Ureter (tissue), 1 donor: ENCODE data around the gene AKAP8. TPM values are rescaled to one million over a fixed set of nuclear protein-coding genes. Genes with fewer than 3 reads are reported as not detected.
"Not testable (repeated sequence)": the region's sequence is repeated elsewhere in the genome, so short reads cannot be mapped to it uniquely, and the experiment has no call there.

Experiments used
- DNase-seq: peaks from one replicate; pipeline ENCODE4 v3.0.0-alpha.2; 2020; ENCODE audit warnings: low spot score
- total RNA-seq: library from RNA; stranded (reverse); gene quantifications from one replicate; pipeline ENCODE4 v1.2.4, GENCODE V29; 2023
- donor health status: DM: yes; HTN: yes; CAD: no.

AKAP8 gene
- total RNA-seq, 1 donor from 2014 or later = 69.7 TPM

DNA sequence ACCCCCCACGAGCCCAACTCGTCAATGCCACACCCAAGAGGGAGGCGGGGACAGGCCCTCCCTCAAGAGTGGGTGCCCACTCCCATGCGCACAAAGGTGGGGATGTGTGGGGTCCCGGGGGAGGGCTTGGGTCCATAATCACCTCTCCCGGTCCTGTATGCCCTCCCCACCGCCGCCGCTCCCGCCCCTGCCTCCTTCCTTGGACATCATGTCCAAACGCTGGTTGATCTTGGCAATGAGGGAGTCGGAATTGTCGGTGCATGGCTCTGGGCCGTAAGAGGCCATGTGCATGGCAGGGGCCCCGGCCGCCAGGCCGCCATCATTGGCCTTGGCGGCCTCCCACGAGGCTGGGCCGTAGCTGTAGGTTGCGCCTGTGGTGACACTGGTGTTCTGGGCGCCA is 5.9 kb downstream of the AKAP8 start:
- no peak for DNase-seq

DNA sequence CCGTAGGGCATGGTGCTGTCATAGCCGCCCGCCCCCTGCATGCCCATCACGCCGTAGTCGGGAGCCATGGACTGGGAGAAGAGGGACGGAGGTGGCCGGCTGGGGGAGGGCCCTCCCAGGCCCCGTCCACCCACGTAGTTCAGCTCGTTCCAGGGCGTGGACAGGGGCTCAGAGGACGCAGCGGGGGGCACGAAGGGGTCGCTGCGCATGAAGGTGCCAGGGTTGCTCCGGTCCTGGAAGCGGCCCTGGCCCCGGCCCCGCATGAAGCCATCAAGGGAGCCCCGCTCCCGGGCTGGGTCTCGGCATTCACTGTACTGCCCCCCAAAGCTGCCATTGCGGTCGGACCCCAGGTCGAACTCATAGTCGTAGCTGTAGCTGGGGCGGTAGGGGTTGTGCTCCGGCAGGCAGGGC is 6.7 kb downstream of the AKAP8 start:
- no peak for DNase-seq

DNA sequence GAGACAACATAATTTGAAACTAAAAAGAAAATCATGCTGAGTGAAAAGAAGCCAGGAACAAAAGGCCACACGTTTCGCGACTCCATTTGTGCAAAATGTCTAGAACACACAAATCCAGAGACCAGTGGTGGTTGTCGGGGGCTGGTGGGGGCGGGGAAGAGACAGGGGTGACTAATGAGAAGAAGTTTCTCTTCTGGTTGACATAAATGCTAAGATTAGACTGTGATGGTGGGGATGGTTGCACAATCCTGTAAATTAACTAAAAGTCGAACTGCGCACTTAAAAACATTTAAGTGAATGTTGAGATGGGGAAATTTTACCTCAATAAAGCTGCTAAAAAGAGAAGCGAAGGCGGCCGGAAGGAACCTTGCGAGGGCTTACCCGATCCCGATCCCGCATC is 7.1 kb downstream of the AKAP8 start:
- DNase-seq = no peak

DNA sequence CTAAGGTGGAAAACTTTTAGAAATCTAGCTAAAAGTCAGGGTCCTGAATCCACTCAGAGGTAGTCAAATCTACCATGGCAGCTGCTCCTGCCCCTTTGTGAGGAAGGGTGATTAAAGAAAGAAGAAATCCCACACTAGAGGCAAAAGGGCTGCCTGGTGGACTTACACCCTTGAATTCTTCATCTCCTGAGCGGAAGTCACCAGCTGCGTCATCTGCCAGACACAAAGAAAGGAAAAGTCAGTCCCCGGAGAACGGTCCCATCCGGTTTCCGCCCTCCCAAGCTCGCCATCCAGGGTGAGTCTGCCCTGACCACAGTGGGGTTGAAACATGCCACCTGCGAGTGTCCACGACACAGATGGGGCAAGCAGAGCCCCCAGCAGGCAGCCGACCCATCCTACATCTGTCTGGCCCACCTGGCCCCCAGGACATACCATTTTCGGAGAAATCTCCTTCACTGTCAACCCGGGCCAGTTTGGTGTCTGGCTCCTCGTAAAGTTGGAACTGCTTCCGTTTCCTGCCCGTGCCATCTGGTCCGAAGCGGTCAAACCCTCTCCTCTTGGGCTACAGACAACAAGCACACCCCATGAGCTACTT is 7.7 kb downstream of the AKAP8 start:
- DNase-seq = no peak

DNA sequence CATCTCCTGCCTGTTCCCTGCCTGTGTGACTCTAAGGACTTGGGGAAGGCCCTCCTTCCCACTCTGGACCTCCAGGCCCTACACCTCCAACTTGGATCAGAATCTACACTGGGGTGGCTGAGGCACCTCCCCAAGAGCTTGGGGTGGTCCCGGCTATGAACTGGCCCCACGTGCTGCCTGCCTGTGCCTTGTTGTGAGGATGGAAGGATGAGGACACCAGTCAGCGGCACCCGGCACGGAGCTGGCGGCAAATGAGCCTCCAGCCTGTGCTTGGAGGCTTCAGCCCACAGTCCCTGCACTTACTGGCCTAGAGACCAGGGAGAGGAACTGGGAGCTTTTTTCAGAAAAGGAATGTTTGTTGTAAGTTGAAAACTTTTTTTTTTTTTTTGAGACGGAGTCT is 8.5 kb downstream of the AKAP8 start:
- no peak for DNase-seq

DNA sequence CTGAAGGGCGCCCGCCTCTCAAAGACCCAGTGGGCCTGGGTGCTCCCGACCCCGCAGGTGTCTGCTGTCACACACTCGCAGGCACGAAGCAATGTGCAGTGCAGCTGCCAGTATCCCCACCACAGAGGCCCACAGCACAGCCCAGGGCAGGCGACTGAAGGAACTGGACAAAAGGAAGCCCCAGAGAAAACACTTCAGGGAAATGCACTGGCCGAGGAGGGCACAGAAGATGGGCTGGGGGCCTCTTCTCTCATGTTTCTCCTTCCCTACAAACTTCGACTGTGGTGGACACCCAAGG is 10.0 kb downstream of the AKAP8 start:
- no peak for DNase-seq

DNA sequence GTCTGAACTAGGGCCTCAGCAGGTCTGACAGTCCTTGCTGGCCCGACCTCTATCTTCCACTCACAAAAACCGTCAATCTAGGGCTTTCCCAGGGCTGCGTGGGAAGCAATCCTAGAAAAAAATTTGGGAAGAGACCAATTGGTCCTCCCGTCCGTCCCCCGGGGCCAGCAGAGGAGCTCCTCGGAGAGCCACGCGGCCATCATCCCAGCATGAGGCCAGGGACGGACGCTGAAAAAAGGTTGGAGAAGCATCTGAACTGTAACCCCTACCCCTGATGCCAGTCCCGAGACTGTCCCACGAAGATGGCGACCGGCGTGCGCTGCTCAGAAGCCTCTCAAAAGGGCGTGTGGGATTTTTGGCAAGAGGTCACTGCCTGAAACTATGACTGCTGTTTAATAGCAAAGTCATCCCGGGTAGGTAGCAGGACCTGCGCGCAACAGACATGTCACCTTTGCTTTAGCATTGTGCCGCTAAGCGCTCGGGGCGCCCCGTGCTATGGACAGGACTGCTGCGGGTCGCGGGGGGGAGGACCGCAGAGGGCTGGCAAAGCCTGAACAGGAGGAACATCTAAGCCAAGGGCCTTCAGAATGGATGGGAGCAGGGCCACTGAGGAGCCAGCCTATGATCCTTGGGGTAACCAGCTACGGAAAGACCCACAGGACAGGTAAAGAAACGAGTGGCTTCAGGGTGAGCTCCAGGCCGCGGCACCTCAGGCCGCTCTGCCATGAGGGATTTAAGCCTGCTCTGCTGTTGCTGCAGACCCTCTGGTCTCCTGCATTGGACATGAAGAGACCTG is 10.6 kb downstream of the AKAP8 start:
- no peak for DNase-seq

DNA sequence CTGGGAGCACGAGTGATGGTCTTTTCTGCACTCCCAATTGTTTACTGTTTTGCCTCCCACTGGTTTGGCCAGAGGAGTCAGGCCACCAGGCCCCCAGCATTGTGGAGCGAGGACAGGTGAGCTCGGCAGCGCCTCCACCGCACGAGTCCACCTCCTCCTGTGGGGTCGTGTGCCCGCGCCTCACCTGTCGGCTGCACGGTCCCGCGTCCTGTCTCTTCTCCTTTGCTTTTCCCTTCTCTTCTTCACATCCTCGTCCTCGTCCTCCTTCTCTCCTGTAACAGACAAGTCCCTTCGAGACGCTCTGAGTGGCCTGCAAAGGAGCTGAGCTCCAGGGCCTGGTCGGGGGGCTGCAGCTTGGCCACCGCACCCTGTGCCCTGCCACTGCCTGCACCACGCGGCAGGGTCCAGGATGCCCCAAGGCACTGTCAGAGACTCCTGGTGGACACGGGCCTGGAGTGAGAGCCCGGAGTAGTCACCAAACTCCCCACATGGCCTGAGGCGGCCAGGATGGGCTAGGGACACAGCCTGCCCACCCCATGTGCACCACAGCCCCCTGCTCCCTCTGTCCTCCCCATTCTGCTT is 11.4 kb downstream of the AKAP8 start:
- DNase-seq = no peak

DNA sequence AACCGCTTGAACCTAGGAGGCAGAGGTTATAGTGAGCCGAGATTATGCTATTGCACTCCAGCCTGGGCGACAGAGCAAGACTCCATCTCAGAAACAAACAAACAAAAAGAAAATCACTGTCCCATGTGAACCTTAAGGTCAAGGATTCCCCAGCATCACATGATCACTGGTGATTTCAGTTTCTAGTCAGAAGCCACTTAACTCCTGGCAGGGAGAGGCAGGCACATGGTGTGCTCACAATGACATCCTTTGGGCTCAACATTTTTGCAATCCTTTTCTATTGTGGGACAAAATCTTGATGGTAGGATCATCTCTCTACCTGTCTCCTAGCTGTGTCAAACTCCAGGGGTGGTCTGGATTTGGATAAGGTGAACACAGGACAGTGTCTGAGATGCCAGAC is 12.1 kb downstream of the AKAP8 start:
- no peak for DNase-seq

DNA sequence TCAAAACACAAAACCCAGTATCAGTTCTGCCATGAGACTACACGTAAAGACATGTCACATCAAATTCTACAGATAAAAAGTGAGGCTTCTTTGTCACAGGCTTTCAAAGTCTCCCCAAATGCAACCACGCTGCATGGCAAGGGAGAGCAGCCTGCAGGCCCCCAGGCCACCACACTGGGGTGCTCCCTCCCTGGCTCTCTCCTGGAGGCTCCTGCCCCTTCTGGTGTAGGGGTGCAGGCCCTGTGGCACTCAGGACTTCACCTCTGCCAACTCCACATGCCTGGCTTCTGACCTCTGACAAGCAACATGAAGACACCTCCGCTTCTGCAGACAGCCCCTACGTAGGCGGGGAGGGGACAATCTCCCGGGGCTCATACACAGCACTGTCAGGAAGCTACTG is 14.3 kb downstream of the AKAP8 start:
- DNase-seq = no peak

DNA sequence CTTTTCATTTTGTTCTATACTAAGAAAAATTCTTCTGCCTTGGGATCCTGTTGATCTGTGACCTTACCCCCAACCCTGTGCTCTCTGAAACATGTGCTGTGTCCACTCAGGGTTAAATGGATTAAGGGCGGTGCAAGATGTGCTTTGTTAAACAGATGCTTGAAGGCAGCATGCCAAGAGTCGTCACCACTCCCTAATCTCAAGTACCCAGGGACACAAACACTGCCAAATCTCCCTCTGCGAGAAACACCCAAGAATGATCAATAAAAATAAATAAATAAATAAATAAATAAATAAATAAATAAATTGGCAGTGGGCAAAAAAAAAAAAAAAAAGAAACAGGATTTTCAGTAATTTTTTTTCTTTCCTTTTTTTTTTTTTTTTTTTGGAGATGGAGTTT is 15.8 kb downstream of the AKAP8 start:
- not testable (repeated sequence) for DNase-seq

DNA sequence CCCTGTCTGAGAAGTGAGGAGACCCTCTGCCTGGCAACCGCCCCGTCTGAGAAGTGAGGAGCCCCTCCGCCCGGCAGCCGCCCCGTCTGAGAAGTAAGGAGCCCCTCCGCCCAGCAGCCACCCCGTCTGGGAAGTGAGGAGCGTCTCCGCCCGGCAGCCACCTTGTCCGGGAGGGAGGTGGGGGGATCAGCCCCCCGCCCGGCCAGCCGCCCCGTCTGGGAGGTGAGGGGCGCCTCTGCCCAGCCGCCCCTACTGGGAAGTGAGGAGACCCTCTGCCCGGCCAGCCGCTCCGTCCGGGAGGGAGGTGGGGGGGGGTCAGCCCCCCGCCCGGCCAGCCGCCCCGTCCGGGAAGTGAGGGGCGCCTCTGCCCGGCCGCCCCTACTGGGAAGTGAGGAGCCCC is 16.5 kb downstream of the AKAP8 start:
- not testable (repeated sequence) for DNase-seq

DNA sequence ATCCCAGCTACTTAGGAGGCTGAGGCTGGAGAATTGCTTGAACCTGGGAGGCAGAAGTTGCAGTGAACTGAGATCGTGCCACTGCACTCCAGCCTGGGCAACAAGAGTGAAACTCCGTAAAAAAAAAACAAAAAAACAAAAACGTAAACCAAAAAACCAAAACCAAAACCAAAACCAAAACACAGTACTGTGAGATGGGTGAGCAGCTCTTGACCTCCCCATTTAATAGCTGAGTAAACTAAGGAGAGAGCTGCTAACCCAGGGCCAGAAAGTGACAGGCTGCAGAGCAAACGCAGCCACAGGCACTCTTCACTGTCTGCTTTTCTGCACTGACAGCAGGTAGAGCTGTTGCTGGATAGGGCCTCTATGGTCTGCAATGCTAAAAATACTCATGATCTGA is 19.6 kb downstream of the AKAP8 start:
- DNase-seq = not testable (repeated sequence)

DNA sequence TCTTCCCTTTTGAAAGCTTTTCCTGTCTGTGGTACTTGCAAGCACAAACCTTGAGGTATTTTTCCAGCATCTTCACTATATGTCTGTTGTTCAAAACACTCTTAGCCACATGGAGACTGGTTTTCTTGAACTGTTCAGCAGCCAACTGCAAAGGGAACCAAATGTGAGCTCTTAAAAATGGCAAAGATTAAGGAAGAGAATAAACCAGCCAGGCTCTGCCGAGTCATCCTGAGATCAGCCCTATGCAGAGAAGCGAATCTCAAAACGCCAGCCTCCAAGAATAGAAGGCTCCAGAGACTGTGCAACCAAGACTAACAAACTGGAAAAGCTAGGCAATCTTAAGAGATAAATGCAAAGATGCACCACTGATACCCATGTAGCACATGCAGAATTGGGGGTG is 20.7 kb downstream of the AKAP8 start:
- no peak for DNase-seq

DNA sequence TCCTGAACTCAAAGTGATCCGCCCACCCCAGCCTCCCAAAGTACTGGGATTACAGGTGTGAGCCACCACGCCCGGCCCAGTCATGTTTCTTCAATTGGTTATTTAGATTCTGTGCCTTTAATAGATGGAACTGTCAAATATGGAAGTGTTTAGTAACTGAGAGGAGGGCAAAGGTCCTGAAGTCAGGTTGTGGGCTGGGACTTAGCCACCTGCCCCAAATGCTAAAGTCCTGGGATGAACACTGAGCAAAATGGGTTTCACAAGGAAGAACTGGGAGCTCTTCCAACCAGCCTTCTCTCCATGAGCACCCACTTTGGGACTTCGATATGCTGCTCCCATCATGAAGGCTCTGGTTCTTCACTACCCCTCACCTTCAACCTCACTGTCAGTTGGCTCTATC is 21.7 kb downstream of the AKAP8 start:
- no peak for DNase-seq

DNA sequence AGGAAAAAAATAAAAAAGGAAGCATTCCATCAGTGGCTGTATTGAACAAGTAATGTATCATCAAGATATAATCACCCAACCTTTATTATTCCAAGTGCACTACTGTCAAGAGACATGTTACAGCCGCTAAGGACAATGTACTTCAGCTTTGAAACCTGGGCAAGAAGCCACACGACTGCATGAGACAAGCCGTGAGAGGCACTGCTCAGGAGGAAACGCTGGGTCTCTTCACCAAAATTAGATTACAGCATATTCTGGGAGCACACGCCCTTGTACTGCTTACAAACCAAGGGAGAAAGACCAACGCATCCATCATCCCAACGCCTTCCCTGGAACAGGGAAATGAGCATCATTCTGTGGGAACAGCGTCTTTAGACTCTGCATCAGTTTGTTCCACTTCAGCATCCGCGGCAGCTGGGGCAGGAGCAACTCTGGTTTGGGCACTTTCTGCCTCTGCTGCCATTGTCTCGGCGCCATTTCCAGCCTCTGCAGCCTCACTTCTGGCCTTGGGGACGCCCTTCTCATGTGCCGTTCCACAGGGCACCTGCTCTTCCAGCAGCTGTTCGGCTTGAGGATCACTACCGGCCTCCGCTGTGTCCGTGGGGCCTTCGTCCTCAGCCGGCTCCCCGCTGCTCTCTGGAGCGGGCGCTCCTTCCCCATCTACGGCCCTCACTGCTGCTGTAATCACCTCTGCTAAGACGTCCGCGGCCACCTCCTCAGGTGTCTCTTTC is 24.9 kb downstream of the AKAP8 start:
- no peak for DNase-seq

DNA sequence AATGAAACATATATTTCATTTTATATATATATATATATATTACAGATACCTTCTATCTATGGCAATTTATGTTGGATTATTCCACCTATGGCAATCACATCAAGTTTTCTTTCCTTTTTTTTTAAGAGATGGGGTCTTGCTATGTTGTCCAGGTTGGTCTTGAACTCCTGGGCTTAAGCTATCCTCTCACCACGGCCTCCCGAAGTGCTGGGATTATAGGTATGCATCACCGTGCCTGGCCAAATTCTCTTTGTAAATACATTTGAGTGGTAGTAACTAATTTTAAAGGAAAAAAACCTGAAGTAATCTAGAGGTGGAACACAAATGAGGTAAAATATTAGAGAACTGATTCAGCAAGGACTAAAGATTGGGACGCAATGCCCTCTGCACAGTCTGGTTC is 25.7 kb downstream of the AKAP8 start:
- DNase-seq = no peak

DNA sequence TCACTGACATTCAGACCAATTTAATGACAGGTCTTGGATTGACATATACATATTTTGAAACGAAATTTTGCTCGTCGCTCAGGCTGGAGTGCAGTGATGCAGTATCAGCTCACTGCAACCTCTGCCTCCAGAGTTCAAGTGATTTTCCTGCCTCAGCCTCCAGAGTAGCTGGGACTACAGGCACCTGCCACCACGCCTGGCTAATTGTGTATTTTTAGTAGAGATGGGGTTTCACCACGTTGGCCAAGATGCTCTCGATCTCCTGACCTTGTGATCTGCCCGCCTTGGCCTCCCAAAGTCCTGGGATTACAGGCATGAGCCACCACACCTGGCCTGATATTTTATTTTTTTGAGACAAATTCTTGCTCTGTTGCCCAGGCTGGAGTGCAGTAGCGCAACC is 27.1 kb downstream of the AKAP8 start:
- DNase-seq = not testable (repeated sequence)

DNA sequence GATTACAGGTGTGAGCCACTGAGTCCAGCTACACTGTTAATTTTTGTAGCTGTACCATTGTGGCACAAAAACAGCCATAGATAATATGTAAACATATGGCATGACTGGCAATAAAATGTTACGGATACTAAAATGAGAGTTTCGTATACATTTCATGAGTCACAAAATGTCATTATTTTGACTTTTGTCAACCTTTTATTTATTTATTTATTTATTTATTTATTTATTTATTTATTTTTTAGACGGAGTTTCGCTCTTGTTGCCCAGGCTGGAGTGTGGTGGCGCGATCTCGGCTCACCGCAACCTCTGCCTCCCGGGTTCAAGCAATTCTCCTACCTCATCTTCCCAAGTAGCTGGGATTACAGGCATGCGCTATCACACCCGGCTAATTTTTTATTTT is 38.3 kb downstream of the AKAP8 start:
- DNase-seq = not testable (repeated sequence)

DNA sequence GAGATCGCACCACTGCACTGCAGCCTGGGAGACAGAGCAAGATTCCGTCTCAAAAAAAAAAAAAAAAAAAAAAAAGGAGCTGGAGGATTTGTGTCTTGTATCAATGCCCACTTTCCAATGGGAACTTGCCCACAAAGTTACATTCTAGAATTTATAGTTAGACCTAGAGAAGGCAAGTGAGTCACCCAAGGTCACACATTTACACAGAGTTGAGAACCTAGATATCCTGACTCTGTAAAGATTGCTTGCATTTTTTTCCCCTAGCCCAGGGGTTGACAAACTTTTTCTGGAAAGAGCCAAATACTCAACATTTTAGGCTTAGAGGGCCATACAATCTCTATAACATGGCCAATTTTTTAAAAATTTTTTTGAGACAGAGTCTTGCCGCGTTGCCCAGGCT is 39.5 kb downstream of the AKAP8 start:
- no peak for DNase-seq

DNA sequence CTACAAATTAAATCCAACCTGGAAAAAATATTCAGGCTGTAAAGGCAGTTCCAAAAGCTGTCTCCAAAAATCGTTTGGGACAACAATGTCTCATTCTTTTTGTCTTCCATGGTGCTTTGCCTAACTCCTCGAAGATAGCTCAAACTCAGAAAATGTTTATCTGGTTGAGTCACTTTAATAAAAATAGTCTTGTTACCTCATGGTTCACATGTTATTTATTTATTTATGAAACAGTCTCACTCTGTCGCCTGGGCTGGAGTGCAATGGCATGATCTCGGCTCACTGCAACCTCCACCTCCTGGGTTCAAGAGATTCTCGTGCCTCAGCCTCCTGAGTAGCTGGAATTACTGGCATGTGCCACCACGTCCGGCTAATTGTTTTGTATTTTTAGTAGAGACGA is 42.4 kb downstream of the AKAP8 start:
- no peak for DNase-seq

DNA sequence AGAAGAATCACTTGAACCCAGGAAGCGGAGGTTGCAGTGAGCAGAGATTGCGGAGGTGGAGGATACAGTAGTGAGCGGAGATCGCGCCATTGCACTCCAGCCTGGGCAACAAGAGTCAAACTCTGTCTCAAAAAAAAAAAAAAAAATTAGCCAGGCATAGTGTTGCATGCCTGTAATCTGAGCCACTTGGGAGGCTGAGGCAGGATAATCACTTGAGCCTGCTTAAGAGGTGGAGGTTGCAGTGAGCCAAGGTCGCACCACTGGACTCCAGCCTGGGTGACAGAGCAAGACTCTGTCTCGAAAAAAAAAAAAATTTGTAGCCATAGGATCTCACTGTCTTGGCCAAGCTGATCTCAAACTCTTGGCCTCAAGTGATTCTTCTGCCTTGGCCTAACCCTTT is 43.6 kb downstream of the AKAP8 start:
- DNase-seq = not testable (repeated sequence)
